HG03439 (cell line): ENCODE measurements around the gene PRRC2B.
"Not testable (repeated sequence)": the region's sequence is repeated elsewhere in the genome, so short reads cannot be mapped to it uniquely, and the experiment has no call there.

Experiments
- ATAC-seq: cut with Tn5 transposase; IDR thresholded peaks from one replicate; pipeline ENCODE4 v1.9.1; 2021; ENCODE audit warnings: mild to moderate bottlenecking, moderate library complexity; ENCODE audit not compliant: unreplicated experiment

The PRRC2B gene

GRCh38 chr9:131467214-131467935, 73.5 kb downstream of the PRRC2B start:
- ATAC-seq: no peak

- no peak for ATAC-seq
Measured at GRCh38 chr9:131468031-131468430, 74.1 kb downstream of the PRRC2B start.

- ATAC-seq: no peak
Measured at GRCh38 chr9:131469356-131469755, 75.5 kb downstream of the PRRC2B start.

GRCh38 chr9:131469951-131470350, 76.1 kb downstream of the PRRC2B start:
- no peak for ATAC-seq

- no peak for ATAC-seq
Measured at GRCh38 chr9:131470581-131470991, 76.7 kb downstream of the PRRC2B start.

GRCh38 chr9:131472085-131472484, 78.2 kb downstream of the PRRC2B start:
- not testable (repeated sequence) for ATAC-seq

- ATAC-seq: no peak
Measured at GRCh38 chr9:131473198-131473885, 79.5 kb downstream of the PRRC2B start.

GRCh38 chr9:131473891-131474290, 80.0 kb downstream of the PRRC2B start:
- ATAC-seq: no peak

GRCh38 chr9:131474711-131475110, 80.8 kb downstream of the PRRC2B start:
- no peak for ATAC-seq

- no peak for ATAC-seq
Measured at GRCh38 chr9:131475111-131475955, 81.4 kb downstream of the PRRC2B start.

GRCh38 chr9:131475956-131476776, 82.3 kb downstream of the PRRC2B start:
- no peak for ATAC-seq

- ATAC-seq: no peak
Measured at GRCh38 chr9:131476777-131477345, 83.0 kb downstream of the PRRC2B start.

- no peak for ATAC-seq
Measured at GRCh38 chr9:131477367-131477766, 83.5 kb downstream of the PRRC2B start.

- ATAC-seq: no peak
Measured at GRCh38 chr9:131477816-131478419, 84.0 kb downstream of the PRRC2B start.

- no peak for ATAC-seq
Measured at GRCh38 chr9:131478421-131478868, 84.6 kb downstream of the PRRC2B start.

GRCh38 chr9:131478911-131479310, 85.0 kb downstream of the PRRC2B start:
- ATAC-seq: no peak

- ATAC-seq: no peak
Measured at GRCh38 chr9:131480258-131480657, 86.4 kb downstream of the PRRC2B start.

GRCh38 chr9:131481441-131482342, 87.8 kb downstream of the PRRC2B start:
- ATAC-seq: no peak
